GM12864 (cell line): ENCODE data around the gene RBMS3.
A peak's percentile ranks its signal among the peaks of the same experiment; 100 is the strongest.

Experiments
- DNase-seq: peaks from one replicate; pipeline ENCODE4 v3.0.0-alpha.2; 2011; ENCODE audit warnings: low read depth
- H3K4me3 ChIP-seq: 2 replicates; pipeline ENCODE4 v1.5.1; 2011; ENCODE audit warnings: mild to moderate bottlenecking, low read depth, low read length, control low read depth
- TF ChIP-seq, protein P1 (sequence below): IDR thresholded peaks from 2 replicates; pipeline ENCODE4 v1.5.1; 2011; ENCODE audit warnings: low read depth, mild to moderate bottlenecking, moderate library complexity, low read length, control low read depth, inconsistent platforms; ENCODE audit errors: missing control alignments

Gene RBMS3

DNA sequence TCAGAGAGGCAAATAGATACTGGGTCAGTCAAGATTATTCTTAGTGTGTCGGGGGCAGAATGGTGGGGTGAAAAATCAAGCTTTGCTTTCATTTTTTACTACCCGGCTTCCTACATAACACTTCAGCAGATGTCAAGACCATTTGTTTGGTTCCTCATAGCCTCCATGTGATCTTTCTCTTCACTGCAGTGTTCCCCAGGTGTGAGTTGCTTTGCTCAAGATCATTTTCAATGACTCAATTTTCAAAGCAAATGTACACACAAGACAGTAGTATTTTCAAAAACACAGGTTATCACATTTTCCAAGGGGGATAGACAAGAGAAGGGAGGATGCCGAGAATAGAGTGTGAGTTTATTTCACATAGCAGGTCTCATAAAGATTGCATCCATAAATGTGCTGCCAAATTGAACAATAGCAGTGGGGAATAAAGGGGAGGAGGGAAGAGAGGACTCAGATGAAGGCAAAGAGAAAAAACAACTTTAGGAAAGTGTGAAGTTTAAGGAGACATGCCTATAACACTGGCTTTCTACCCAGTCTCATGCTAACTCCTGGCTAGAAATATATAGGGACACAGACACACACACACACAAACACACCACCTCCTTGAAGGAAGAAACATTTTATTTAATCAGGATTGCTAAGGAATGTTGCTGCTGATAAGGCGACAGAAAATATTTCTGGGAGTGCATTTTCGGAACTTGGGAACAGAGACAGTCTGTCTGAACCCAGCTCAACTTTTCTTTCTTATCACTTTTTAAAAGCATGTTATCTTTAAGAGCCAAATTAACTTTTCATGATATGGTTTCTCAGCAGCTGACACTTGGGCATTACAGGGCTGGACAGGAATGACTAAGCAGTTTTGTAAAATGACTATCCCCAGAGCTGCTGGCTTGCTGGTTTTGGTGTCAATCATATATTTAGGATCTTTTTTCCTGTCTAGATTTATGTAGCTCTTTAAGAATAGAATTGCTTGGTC lies 402.4 kb downstream of the RBMS3 start:
- DNase-seq = no peak
- no peak overlapping the region for H3K4me3 ChIP-seq
- TF ChIP-seq, protein P1, sequence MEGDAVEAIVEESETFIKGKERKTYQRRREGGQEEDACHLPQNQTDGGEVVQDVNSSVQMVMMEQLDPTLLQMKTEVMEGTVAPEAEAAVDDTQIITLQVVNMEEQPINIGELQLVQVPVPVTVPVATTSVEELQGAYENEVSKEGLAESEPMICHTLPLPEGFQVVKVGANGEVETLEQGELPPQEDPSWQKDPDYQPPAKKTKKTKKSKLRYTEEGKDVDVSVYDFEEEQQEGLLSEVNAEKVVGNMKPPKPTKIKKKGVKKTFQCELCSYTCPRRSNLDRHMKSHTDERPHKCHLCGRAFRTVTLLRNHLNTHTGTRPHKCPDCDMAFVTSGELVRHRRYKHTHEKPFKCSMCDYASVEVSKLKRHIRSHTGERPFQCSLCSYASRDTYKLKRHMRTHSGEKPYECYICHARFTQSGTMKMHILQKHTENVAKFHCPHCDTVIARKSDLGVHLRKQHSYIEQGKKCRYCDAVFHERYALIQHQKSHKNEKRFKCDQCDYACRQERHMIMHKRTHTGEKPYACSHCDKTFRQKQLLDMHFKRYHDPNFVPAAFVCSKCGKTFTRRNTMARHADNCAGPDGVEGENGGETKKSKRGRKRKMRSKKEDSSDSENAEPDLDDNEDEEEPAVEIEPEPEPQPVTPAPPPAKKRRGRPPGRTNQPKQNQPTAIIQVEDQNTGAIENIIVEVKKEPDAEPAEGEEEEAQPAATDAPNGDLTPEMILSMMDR = no peak

DNA sequence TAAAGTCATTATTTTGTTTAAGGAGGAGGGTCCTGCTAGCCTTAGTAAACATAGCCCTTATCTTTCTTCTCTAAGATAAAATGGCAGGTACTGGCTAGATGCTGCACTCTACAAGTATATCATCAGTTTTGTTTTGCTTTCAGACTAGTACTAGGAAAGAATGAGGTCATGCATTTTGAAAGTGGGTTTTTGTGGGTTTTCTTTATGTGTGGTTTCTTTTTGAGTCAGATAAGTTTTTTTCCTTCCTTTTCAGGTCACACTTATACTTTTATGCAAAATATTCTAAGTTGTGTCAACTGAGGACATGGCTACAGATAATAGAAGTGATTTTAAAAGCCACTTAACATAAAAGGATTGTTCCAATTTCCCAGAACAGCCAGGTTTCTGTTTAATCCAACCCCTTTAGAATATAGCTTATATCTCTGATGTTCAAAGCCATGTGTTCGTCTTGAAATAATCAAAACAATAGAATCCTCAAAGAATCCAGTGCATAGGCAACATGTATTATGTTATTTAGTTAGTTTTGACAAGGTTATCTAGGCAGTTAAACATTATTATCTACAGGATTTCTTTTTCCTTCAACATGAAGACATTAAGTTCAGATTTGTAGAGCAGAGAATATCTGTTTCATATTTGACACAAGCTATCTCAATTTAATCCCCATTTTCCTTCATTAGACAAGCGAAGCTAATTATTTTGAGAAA lies 406.2 kb downstream of the RBMS3 start:
- DNase-seq = peak; percentile 61
- no peak overlapping the region for H3K4me3 ChIP-seq
- TF ChIP-seq, protein P1 = no peak

GRCh38 chr3:29690686-29691353 lies 409.9 kb downstream of the RBMS3 start:
- TF ChIP-seq, protein P1 = no peak
- no peak overlapping the region for H3K4me3 ChIP-seq
- DNase-seq = no peak

DNA sequence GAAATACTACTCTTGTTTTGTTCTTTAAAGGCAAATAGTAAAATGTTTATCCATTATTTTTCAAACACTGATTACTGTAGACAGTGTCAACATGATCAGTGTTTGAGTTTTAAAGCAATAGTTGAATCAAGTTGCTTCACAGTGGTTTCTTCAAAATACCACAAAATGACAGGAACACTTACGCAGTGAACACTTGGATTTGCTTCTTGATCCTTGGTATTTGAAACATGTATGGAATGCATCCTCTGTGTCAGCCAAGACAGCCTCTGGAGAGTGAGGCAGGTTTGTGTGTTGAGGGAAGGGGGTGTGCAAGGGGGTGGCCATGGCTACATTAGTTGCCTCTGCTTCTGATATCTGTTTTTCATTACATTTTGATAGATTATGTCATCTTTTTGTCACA lies 413.0 kb downstream of the RBMS3 start:
- no peak for DNase-seq
- no peak overlapping the region for H3K4me3 ChIP-seq
- TF ChIP-seq, protein P1 = no peak

- DNase-seq = no peak
- H3K4me3 ChIP-seq = no peak overlapping the region
- TF ChIP-seq, protein P1 = no peak
These were observed 413.5 kb downstream of the RBMS3 start for GRCh38 chr3:29694331-29694730.

- no peak for DNase-seq
- TF ChIP-seq, protein P1 = no peak
- H3K4me3 ChIP-seq = no peak overlapping the region
These were observed 413.9 kb downstream of the RBMS3 start for GRCh38 chr3:29694783-29695182.
